AG08395 (cell line): ENCODE measurements around the gene SERPINC1.
"Not testable (repeated sequence)": the region's sequence is repeated elsewhere in the genome, so short reads cannot be mapped to it uniquely, and the experiment has no call there.

Experiments
- DNase-seq: peaks from one replicate; pipeline ENCODE4 v3.0.0; 2012; ENCODE audit warnings: mixed read lengths, low spot score

Gene SERPINC1

GRCh38 chr1:173862769-173863223, 54.3 kb downstream of the SERPINC1 start:
- no peak for DNase-seq

- not testable (repeated sequence) for DNase-seq
Measured at GRCh38 chr1:173862146-173862768, 54.9 kb downstream of the SERPINC1 start.

GRCh38 chr1:173861731-173862145, 55.4 kb downstream of the SERPINC1 start:
- DNase-seq = no peak

- DNase-seq = no peak
Measured at GRCh38 chr1:173860065-173860464, 57.1 kb downstream of the SERPINC1 start.

GRCh38 chr1:173859547-173859946, 57.6 kb downstream of the SERPINC1 start:
- DNase-seq = not testable (repeated sequence)

- DNase-seq = no peak
Measured at GRCh38 chr1:173857363-173857917, 59.7 kb downstream of the SERPINC1 start.

- no peak for DNase-seq
Measured at GRCh38 chr1:173856903-173857302, 60.2 kb downstream of the SERPINC1 start.

- no peak for DNase-seq
Measured at GRCh38 chr1:173856014-173856413, 61.1 kb downstream of the SERPINC1 start.
